Parathyroid adenoma (tissue), 2 donors: ENCODE data around the gene ULK3.

ENCODE experiments used
- H2AFZ ChIP-seq: fragments of 300-600 bp; sonication (generic); one replicate; pipeline ENCODE4 v1.7.0; 2017; ENCODE audit warnings: antibody characterized with exemption, mild to moderate bottlenecking
- H3K27ac ChIP-seq: fragments of 300-600 bp; sonication (generic); one replicate; pipeline ENCODE4 v1.7.0; 2017
- H3K27me3 ChIP-seq: fragments of 300-600 bp; sonication (generic); one replicate; pipeline ENCODE4 v1.7.0; 2017; ENCODE audit warnings: low read length; ENCODE audit not compliant: control insufficient read depth, insufficient read depth
- H3K36me3 ChIP-seq: fragments of 300-600 bp; sonication (generic); one replicate; pipeline ENCODE4 v1.7.0; 2017; ENCODE audit warnings: low read length; ENCODE audit not compliant: control insufficient read depth, insufficient read depth
- H3K4me1 ChIP-seq: fragments of 300-600 bp; sonication (generic); one replicate; pipeline ENCODE4 v1.7.0; 2017; ENCODE audit warnings: control low read depth
- H3K4me2 ChIP-seq: fragments of 300-600 bp; sonication (generic); one replicate; pipeline ENCODE4 v1.7.0; 2017; ENCODE audit warnings: low read length
- H3K4me3 ChIP-seq: fragments of 300-600 bp; sonication (generic); one replicate; pipeline ENCODE4 v1.7.0; 2017; ENCODE audit warnings: low read depth, low read length
- H3K79me2 ChIP-seq: fragments of 300-600 bp; sonication (generic); one replicate; pipeline ENCODE4 v1.7.0; 2017; ENCODE audit warnings: control low read depth
- H3K9ac ChIP-seq: fragments of 300-600 bp; sonication (generic); one replicate; pipeline ENCODE4 v1.7.0; 2017; ENCODE audit warnings: mild to moderate bottlenecking
- H3K9me3 ChIP-seq: fragments of 300-600 bp; sonication (generic); one replicate; pipeline ENCODE4 v1.7.0; 2017; ENCODE audit warnings: low read length; ENCODE audit not compliant: control insufficient read depth
- CTCF ChIP-seq: fragments of 300-600 bp; sonication (generic); IDR thresholded peaks from one replicate; pipeline ENCODE4 v1.7.0; 2017; ENCODE audit warnings: antibody characterized with exemption, mild to moderate bottlenecking
- donor health status: primary hyperparathyroidism.

Gene ULK3

GRCh38 chr15:74831813-74832495 lies 11.0 kb downstream of the ULK3 start:
- H3K9ac ChIP-seq, result no peak overlapping the region
- peak overlapping the region; percentile 98 for H3K27ac ChIP-seq
- H3K4me2 ChIP-seq, result peak overlapping the region; percentile 17

GRCh38 chr15:74830868-74831267 lies 12.1 kb downstream of the ULK3 start:
- Histone ChIP-seq H3K4me2 (no peak overlapping the region), H3K9me3 (no peaks in the 10 kb centered on the region), H3K36me3 (no peaks in the 10 kb centered on the region), H3K4me3 (no peak overlapping the region), H3K27me3 (no peaks in the 10 kb centered on the region), H3K9ac (no peak overlapping the region), H2AFZ (no peak overlapping the region), H3K27ac (peak overlapping the region; percentile 98), H3K4me1 (peaks cover 37% of the 10 kb centered on the region), H3K79me2 (no peaks in the 10 kb centered on the region)
- no peak for TF ChIP-seq CTCF

More at GRCh38 chr15:74831813-74832495, 11.0 kb downstream of the ULK3 start:
- no peaks in the 10 kb centered on the region for H3K79me2 ChIP-seq
- peaks cover 37% of the 10 kb centered on the region for H3K4me1 ChIP-seq
- no peak overlapping the region for H3K4me3 ChIP-seq
- H3K27me3 ChIP-seq, result no peaks in the 10 kb centered on the region
- TF ChIP-seq CTCF, result no peak
- peak overlapping the region; percentile 28 for H2AFZ ChIP-seq
- H3K9me3 ChIP-seq, result no peaks in the 10 kb centered on the region
- H3K36me3 ChIP-seq, result no peaks in the 10 kb centered on the region

- no peaks in the 10 kb centered on the region for H3K9me3 ChIP-seq
- no peak overlapping the region for H3K4me3 ChIP-seq
- H3K4me2 ChIP-seq, result no peak overlapping the region
- H2AFZ ChIP-seq, result no peak overlapping the region
- H3K27ac ChIP-seq, result peak overlapping the region; percentile 98
- no peak for TF ChIP-seq CTCF
- H3K79me2 ChIP-seq, result no peaks in the 10 kb centered on the region
- no peaks in the 10 kb centered on the region for H3K27me3 ChIP-seq
- peaks cover 37% of the 10 kb centered on the region for H3K4me1 ChIP-seq
- no peak overlapping the region for H3K9ac ChIP-seq
- H3K36me3 ChIP-seq, result no peaks in the 10 kb centered on the region
These were observed 13.0 kb downstream of the ULK3 start for GRCh38 chr15:74829991-74830390.

GRCh38 chr15:74829486-74829885 lies 13.5 kb downstream of the ULK3 start:
- H3K9ac ChIP-seq, result no peak overlapping the region
- H3K27me3 ChIP-seq, result no peaks in the 10 kb centered on the region
- H3K27ac ChIP-seq, result no peak overlapping the region
- no peaks in the 10 kb centered on the region for H3K9me3 ChIP-seq
- H3K79me2 ChIP-seq, result no peaks in the 10 kb centered on the region
- no peaks in the 10 kb centered on the region for H3K36me3 ChIP-seq
- H3K4me3 ChIP-seq, result no peak overlapping the region
- peaks cover 36% of the 10 kb centered on the region for H3K4me1 ChIP-seq
- H2AFZ ChIP-seq, result no peak overlapping the region
- no peak for TF ChIP-seq CTCF
- no peak overlapping the region for H3K4me2 ChIP-seq

GRCh38 chr15:74828835-74829234 lies 14.1 kb downstream of the ULK3 start:
- no peaks in the 10 kb centered on the region for H3K36me3 ChIP-seq
- peaks cover 30% of the 10 kb centered on the region for H3K4me1 ChIP-seq
- H3K9me3 ChIP-seq, result no peaks in the 10 kb centered on the region
- H3K9ac ChIP-seq, result no peak overlapping the region
- no peak overlapping the region for H3K27ac ChIP-seq
- H3K4me2 ChIP-seq, result no peak overlapping the region
- H3K4me3 ChIP-seq, result no peak overlapping the region
- no peaks in the 10 kb centered on the region for H3K27me3 ChIP-seq
- H3K79me2 ChIP-seq, result no peaks in the 10 kb centered on the region
- no peak for TF ChIP-seq CTCF
- H2AFZ ChIP-seq, result no peak overlapping the region
